ENCODE results near the gene HIPK2.

Gene HIPK2

GRCh38 chr7:139591550-139592195, 186.1 kb downstream of the HIPK2 start:
- Histone ChIP-seq H3K4me3 (ENCODE audit: low read depth, low read length) (no peak overlapping the region), H2AFZ (no peak overlapping the region), H3K9me3 (ENCODE audit: control insufficient read depth, low read length) (no peaks in the 10 kb centered on the region), H3K79me2 (no peaks in the 10 kb centered on the region), H3K27ac (no peak overlapping the region), H3K27me3 (ENCODE audit: control insufficient read depth, insufficient read depth, low read length) (no peaks in the 10 kb centered on the region), H3K4me2 (ENCODE audit: low read length) (no peak overlapping the region), H3K9ac (no peak overlapping the region), H3K4me1 (peaks cover 44% of the 10 kb centered on the region), H3K36me3 (ENCODE audit: control insufficient read depth, insufficient read depth, low read length) (no peaks in the 10 kb centered on the region)
- TF ChIP-seq, protein P1, sequence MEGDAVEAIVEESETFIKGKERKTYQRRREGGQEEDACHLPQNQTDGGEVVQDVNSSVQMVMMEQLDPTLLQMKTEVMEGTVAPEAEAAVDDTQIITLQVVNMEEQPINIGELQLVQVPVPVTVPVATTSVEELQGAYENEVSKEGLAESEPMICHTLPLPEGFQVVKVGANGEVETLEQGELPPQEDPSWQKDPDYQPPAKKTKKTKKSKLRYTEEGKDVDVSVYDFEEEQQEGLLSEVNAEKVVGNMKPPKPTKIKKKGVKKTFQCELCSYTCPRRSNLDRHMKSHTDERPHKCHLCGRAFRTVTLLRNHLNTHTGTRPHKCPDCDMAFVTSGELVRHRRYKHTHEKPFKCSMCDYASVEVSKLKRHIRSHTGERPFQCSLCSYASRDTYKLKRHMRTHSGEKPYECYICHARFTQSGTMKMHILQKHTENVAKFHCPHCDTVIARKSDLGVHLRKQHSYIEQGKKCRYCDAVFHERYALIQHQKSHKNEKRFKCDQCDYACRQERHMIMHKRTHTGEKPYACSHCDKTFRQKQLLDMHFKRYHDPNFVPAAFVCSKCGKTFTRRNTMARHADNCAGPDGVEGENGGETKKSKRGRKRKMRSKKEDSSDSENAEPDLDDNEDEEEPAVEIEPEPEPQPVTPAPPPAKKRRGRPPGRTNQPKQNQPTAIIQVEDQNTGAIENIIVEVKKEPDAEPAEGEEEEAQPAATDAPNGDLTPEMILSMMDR (IDR thresholded peaks at IDR 0.05), result no peak

GRCh38 chr7:139589474-139589873, 188.3 kb downstream of the HIPK2 start:
- TF ChIP-seq, protein P1 (IDR thresholded peaks at IDR 0.05), result no peak
- Histone ChIP-seq H3K4me3 (ENCODE audit: low read depth, low read length) (no peak overlapping the region), H3K79me2 (no peaks in the 10 kb centered on the region), H3K27me3 (ENCODE audit: control insufficient read depth, insufficient read depth, low read length) (no peaks in the 10 kb centered on the region), H3K9ac (no peak overlapping the region), H3K36me3 (ENCODE audit: control insufficient read depth, insufficient read depth, low read length) (no peaks in the 10 kb centered on the region), H3K9me3 (ENCODE audit: control insufficient read depth, low read length) (no peaks in the 10 kb centered on the region), H3K4me2 (ENCODE audit: low read length) (no peak overlapping the region), H2AFZ (no peak overlapping the region), H3K4me1 (peaks cover 31% of the 10 kb centered on the region), H3K27ac (peak overlapping the region; percentile 85)

DNA sequence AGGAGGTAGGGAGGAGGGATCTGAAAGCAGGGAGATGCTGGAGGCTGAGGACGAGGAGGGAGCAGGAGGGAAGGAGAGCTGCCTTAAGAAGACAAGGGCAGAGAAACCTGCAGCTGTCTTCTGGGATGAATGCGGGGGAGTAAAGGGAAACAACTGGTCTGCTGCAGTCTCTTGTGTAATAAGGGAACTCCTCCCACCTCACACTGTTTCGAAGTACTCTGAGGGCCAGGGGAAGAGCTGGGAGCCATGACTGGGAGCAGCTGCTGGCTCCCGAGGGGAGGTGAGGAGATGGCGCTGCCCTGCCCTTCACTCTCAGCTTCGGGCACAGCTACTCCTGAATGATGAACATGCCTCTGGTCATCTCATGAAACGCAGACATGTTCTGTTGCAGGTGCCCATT, 189.2 kb downstream of the HIPK2 start:
- no peaks in the 10 kb centered on the region for H3K36me3 ChIP-seq (ENCODE audit: control insufficient read depth, insufficient read depth, low read length)
- no peaks in the 10 kb centered on the region for H3K27me3 ChIP-seq (ENCODE audit: control insufficient read depth, insufficient read depth, low read length)
- no peak overlapping the region for H3K4me3 ChIP-seq (ENCODE audit: low read depth, low read length)
- TF ChIP-seq, protein P1 (IDR thresholded peaks at IDR 0.05), result no peak
- no peaks in the 10 kb centered on the region for H3K79me2 ChIP-seq
- H3K9me3 ChIP-seq (ENCODE audit: control insufficient read depth, low read length), result no peaks in the 10 kb centered on the region
- H3K27ac ChIP-seq, result peak overlapping the region; percentile 85
- H2AFZ ChIP-seq, result peak overlapping the region; percentile 66
- peaks cover 31% of the 10 kb centered on the region for H3K4me1 ChIP-seq
- H3K4me2 ChIP-seq (ENCODE audit: low read length), result no peak overlapping the region
- no peak overlapping the region for H3K9ac ChIP-seq

DNA sequence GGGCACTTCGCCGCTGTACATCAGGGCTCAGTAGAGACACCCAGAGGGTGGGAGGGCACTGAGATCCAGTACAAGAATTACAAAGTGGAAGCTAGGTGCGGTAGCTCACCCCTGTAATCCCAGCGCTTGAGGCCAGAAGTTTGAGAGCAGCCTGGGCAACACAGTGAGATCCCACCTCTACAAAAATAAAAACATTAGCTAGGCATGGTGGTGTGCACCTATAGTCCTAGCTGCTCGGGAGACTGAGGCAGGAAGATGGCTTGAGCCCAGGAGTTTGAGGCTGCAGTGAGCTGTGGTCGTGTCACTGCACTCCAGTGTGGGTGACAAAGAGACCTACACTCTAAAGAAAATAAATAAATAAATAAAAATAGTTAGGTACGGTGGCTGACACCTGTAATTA, 190.3 kb downstream of the HIPK2 start:
- H3K27me3 ChIP-seq (ENCODE audit: control insufficient read depth, insufficient read depth, low read length), result no peaks in the 10 kb centered on the region
- no peak overlapping the region for H3K4me3 ChIP-seq (ENCODE audit: low read depth, low read length)
- peaks cover 26% of the 10 kb centered on the region for H3K4me1 ChIP-seq
- H3K79me2 ChIP-seq, result no peaks in the 10 kb centered on the region
- no peak overlapping the region for H3K4me2 ChIP-seq (ENCODE audit: low read length)
- TF ChIP-seq, protein P1 (IDR thresholded peaks at IDR 0.05), result no peak
- H3K9ac ChIP-seq, result no peak overlapping the region
- H3K27ac ChIP-seq, result no peak overlapping the region
- H2AFZ ChIP-seq, result no peak overlapping the region
- no peaks in the 10 kb centered on the region for H3K9me3 ChIP-seq (ENCODE audit: control insufficient read depth, low read length)
- H3K36me3 ChIP-seq (ENCODE audit: control insufficient read depth, insufficient read depth, low read length), result no peaks in the 10 kb centered on the region

- no peak overlapping the region for H3K4me2 ChIP-seq (ENCODE audit: low read length)
- TF ChIP-seq, protein P1 (IDR thresholded peaks at IDR 0.05), result no peak
- H3K9me3 ChIP-seq (ENCODE audit: control insufficient read depth, low read length), result no peaks in the 10 kb centered on the region
- H3K36me3 ChIP-seq (ENCODE audit: control insufficient read depth, insufficient read depth, low read length), result no peaks in the 10 kb centered on the region
- H3K4me3 ChIP-seq (ENCODE audit: low read depth, low read length), result no peak overlapping the region
- no peak overlapping the region for H3K9ac ChIP-seq
- H3K4me1 ChIP-seq, result peaks cover 18% of the 10 kb centered on the region
- H3K27ac ChIP-seq, result no peak overlapping the region
- H3K79me2 ChIP-seq, result no peaks in the 10 kb centered on the region
- no peaks in the 10 kb centered on the region for H3K27me3 ChIP-seq (ENCODE audit: control insufficient read depth, insufficient read depth, low read length)
- no peak overlapping the region for H2AFZ ChIP-seq
Observed at GRCh38 chr7:139586286-139586685, 191.5 kb downstream of the HIPK2 start.
